MG63 (cell line): ENCODE measurements around the gene CTDP1. TPM values are rescaled to one million over a fixed set of nuclear protein-coding genes. Genes with fewer than 3 reads are reported as not detected.
"Not testable (repeated sequence)": the region's sequence is repeated elsewhere in the genome, so short reads cannot be mapped to it uniquely, and the experiment has no call there.

Source experiments
- DNase-seq: peaks from one replicate; pipeline ENCODE4 v3.0.0-alpha.2; 2020
- H3K27me3 ChIP-seq: fragments of 250-450 bp; sonication (Bioruptor Pico); 2 replicates; pipeline ENCODE4 v1.5.1; 2020; ENCODE audit warnings: mild to moderate bottlenecking, moderate library complexity
- H3K36me3 ChIP-seq: fragments of 250-450 bp; sonication (Bioruptor Pico); 2 replicates; pipeline ENCODE4 v1.5.1; 2020; ENCODE audit warnings: mild to moderate bottlenecking, moderate library complexity
- H3K4me3 ChIP-seq: fragments of 250-450 bp; sonication (Bioruptor Pico); 2 replicates; pipeline ENCODE4 v1.5.1; 2020; ENCODE audit warnings: mild to moderate bottlenecking, moderate library complexity
- H3K9me3 ChIP-seq: fragments of 250-450 bp; sonication (Bioruptor Pico); 2 replicates; pipeline ENCODE4 v1.5.1; 2020; ENCODE audit warnings: mild to moderate bottlenecking, moderate library complexity
- total RNA-seq: library from RNA; depleted of rRNA; stranded (reverse); fragments of >200 nt; shearing (Covaris generic); gene quantifications from 2 replicates; pipeline ENCODE4 v1.2.3, GENCODE V29; 2014; ENCODE audit warnings: low replicate concordance

The CTDP1 gene
- total RNA-seq, 1 experiment from 2014 or later = 28.9 TPM

- H3K4me3 ChIP-seq, DNase-seq, H3K9me3 ChIP-seq, H3K36me3 ChIP-seq, H3K27me3 ChIP-seq: not testable (repeated sequence)
These were observed 73.3 kb downstream of the CTDP1 start for GRCh38 chr18:79752946-79753345.

GRCh38 chr18:79753391-79753851, 73.8 kb downstream of the CTDP1 start:
- Histone ChIP-seq H3K36me3 (no peaks in the 10 kb centered on the region; the same call in none of the 2 replicates), H3K4me3 (no peak overlapping the region), H3K9me3 (no peaks in the 10 kb centered on the region), H3K27me3 (no peaks in the 10 kb centered on the region)
- no peak for DNase-seq

GRCh38 chr18:79754022-79754761, 74.6 kb downstream of the CTDP1 start:
- Histone ChIP-seq H3K36me3 (no peaks in the 10 kb centered on the region; the same call in 1 of the 2 replicates), H3K9me3 (no peaks in the 10 kb centered on the region; the same call in 1 of the 2 replicates), H3K27me3 (no peaks in the 10 kb centered on the region), H3K4me3 (no peak overlapping the region)
- no peak for DNase-seq

DNA sequence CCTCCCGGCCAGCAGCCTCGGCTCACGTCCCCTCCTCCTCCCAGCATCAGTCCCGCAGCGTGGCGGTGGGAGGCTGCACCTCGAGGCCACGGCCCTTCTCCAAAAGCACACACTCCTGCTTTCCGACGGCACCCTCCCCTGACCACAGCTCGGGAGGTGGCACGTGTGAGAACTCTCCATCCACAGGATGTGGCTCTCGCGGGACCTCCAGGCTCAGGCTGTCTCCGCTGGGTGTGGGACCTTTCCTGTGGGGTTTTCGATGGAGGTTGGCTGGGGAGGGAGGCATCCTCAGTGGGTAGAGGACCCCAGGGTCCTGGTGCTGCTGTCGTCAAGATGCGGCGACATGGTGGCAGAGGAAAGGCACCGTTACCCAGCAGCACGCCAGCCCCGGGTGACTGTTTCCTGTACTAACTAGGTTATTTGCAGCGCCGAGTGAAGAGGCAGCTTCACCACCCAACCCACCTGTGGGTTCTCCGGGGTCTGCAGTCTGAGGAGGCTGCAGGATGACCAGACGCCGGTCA, 75.3 kb downstream of the CTDP1 start:
- Histone ChIP-seq H3K36me3 (no peaks in the 10 kb centered on the region; the same call in 1 of the 2 replicates), H3K9me3 (no peaks in the 10 kb centered on the region; the same call in 1 of the 2 replicates), H3K4me3 (no peak overlapping the region), H3K27me3 (no peaks in the 10 kb centered on the region)
- no peak for DNase-seq

GRCh38 chr18:79755496-79756142, 76.0 kb downstream of the CTDP1 start:
- Histone ChIP-seq H3K27me3 (no peaks in the 10 kb centered on the region), H3K9me3 (no peaks in the 10 kb centered on the region; the same call in 1 of the 2 replicates)
- no peak for DNase-seq

GRCh38 chr18:79756143-79756500, 76.5 kb downstream of the CTDP1 start:
- no peaks in the 10 kb centered on the region; the same call in 1 of the 2 replicates for H3K9me3 ChIP-seq
- no peak for DNase-seq

More at GRCh38 chr18:79755496-79756142, 76.0 kb downstream of the CTDP1 start:
- no peaks in the 10 kb centered on the region; the same call in 1 of the 2 replicates for H3K36me3 ChIP-seq
- no peak overlapping the region for H3K4me3 ChIP-seq

GRCh38 chr18:79756826-79757225, 77.2 kb downstream of the CTDP1 start:
- H3K36me3 ChIP-seq = no peaks in the 10 kb centered on the region; the same call in 1 of the 2 replicates
- H3K9me3 ChIP-seq = no peaks in the 10 kb centered on the region; the same call in 1 of the 2 replicates
- no peak for DNase-seq
- no peaks in the 10 kb centered on the region for H3K27me3 ChIP-seq
- H3K4me3 ChIP-seq = no peak overlapping the region

More at GRCh38 chr18:79756143-79756500, 76.5 kb downstream of the CTDP1 start:
- Histone ChIP-seq H3K27me3 (no peaks in the 10 kb centered on the region), H3K36me3 (no peaks in the 10 kb centered on the region; the same call in 1 of the 2 replicates), H3K4me3 (no peak overlapping the region)

DNA sequence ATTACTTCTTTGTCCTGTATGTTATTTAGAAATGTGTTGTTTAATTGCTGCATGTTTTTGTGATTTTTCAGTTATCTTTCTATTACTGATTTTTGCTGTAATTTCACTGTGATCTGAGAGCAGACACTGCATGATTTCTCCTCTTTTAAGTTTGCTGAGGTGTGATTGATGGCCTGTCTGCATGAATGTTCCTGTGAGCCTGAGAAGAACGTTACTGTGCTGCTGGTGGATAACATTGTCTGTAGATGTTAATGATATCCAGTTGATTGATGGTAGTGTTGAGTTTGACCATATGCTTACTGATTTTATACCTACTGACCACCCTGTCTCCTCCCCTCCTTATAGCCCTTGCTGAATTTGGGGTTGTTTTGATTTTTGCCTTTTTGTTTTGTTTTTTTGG, 80.7 kb downstream of the CTDP1 start:
- no peak for DNase-seq
- no peaks in the 10 kb centered on the region for H3K36me3 ChIP-seq
- H3K9me3 ChIP-seq = no peaks in the 10 kb centered on the region; the same call in 1 of the 2 replicates
- no peak overlapping the region for H3K4me3 ChIP-seq
- no peaks in the 10 kb centered on the region for H3K27me3 ChIP-seq

- no peaks in the 10 kb centered on the region for H3K27me3 ChIP-seq
- H3K4me3 ChIP-seq = no peak overlapping the region
- no peak for DNase-seq
- H3K9me3 ChIP-seq = no peaks in the 10 kb centered on the region; the same call in 1 of the 2 replicates
- H3K36me3 ChIP-seq = no peaks in the 10 kb centered on the region
These were observed 81.3 kb downstream of the CTDP1 start for GRCh38 chr18:79760881-79761280.

GRCh38 chr18:79763407-79763806, 83.8 kb downstream of the CTDP1 start:
- no peak for DNase-seq
- no peaks in the 10 kb centered on the region for H3K27me3 ChIP-seq
- H3K36me3 ChIP-seq = no peaks in the 10 kb centered on the region
- H3K9me3 ChIP-seq = peaks cover 5% of the 10 kb centered on the region
- H3K4me3 ChIP-seq = no peak overlapping the region

DNA sequence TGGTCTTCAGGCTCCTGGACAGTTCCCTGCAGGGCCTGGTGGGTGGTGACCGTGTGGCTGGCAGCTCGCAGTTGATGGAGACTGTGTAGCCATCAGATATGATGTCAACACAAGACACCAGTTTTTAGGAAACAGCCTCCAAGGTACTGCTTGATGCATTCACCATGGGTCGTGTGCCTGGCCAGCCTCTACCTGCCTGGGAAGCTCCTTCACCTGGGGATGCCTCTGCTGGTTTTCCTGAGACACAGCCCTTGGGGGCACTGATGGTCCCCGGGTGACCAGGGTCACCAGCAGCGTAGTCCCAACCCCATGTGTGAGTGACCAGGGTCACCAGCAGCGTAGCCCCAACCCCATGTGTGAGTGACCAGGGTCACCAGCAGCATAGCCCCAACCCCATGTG, 84.5 kb downstream of the CTDP1 start:
- Histone ChIP-seq H3K27me3 (no peaks in the 10 kb centered on the region), H3K36me3 (no peaks in the 10 kb centered on the region), H3K9me3 (peaks cover 5% of the 10 kb centered on the region), H3K4me3 (no peak overlapping the region)
- DNase-seq = no peak

GRCh38 chr18:79765491-79766245, 86.1 kb downstream of the CTDP1 start:
- no peak overlapping the region for H3K4me3 ChIP-seq
- H3K36me3 ChIP-seq = no peaks in the 10 kb centered on the region
- H3K27me3 ChIP-seq = no peaks in the 10 kb centered on the region
- peak; percentile 19 for DNase-seq
- peaks cover 5% of the 10 kb centered on the region for H3K9me3 ChIP-seq

DNA sequence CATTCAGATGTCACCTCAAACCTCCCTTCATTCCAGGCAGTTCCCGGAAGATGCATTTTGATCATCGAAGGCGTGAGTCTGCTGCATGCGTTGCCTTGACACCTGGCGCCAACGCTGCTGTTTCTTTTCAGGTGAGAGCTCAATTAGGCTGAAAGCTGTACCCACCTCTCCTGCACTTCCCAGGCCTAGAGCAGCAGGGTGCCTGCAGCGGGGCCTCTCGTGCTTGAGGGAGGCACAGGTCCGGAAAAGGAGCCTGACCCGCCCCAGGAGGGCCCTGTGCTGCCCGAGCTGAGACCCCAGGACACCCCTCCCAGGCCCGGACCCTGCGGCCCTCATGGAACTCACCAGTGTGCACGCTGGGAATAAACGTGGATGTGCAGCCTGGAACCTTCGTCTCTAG, 86.7 kb downstream of the CTDP1 start:
- Histone ChIP-seq H3K36me3 (no peaks in the 10 kb centered on the region), H3K9me3 (peaks cover 5% of the 10 kb centered on the region), H3K4me3 (no peak overlapping the region), H3K27me3 (no peaks in the 10 kb centered on the region)
- no peak for DNase-seq

DNA sequence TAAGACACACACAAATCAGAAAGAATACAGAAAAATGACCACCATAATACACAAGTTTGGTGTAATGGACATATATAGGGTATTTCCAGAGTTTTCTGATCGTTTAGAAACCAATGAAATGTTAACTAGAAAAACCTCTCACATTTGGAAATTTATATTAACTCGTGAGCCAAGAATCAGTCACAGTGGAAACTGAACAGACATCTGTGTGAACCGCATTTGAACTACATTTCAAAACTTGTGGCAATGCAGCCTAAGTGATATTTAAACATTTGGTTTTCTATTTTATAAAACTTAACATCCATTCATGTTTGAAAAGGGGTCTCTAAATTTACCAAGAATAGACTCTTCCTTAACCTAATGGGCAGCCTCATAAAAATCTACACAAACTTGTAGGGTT, 89.1 kb downstream of the CTDP1 start:
- no peaks in the 10 kb centered on the region; the same call in 1 of the 2 replicates for H3K27me3 ChIP-seq
- H3K4me3 ChIP-seq = no peak overlapping the region
- no peak for DNase-seq
- no peaks in the 10 kb centered on the region for H3K36me3 ChIP-seq
- H3K9me3 ChIP-seq = peaks cover 5% of the 10 kb centered on the region

DNA sequence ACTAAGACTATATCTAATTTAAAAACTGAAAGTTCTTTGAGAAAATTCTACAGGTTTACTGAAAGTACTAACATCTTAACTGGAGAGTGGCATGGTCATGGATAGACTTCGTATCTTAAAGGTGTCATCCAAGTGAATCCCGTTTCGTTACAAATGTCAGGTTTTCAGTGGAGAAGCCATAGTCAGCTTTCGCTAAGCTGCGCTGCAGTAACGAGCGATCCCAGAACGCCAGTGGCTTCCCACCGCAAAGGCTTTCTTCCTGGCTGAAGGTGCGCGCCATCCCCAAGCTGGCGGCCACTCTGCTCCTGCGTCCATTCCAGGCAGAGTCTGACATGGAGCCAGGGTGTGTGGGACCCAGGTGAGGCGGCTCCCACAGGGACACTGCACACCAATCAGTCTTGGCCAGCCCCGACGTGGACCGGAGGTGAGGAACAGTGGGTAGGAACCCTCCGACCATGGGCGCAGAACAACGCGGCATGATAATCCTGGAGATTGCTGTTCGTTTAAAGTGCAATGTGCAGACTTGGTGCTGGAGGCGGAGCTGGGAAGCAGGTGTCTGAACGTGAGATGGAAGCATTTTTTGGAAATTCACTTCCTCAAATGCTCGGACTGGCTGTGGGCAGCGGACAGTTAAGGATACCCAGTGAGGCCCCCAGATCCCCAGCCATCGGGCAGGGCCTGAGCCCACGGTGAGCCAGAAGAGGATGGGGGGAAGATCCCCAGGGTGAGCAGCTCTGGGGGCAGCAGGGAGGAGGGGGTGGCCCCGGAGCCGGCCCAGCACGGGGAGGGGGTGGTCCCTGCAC, 90.3 kb downstream of the CTDP1 start:
- DNase-seq = no peak

GRCh38 chr18:79770501-79770815, 90.9 kb downstream of the CTDP1 start:
- peaks cover 5% of the 10 kb centered on the region for H3K9me3 ChIP-seq
- H3K4me3 ChIP-seq = no peak overlapping the region
- no peaks in the 10 kb centered on the region; the same call in 1 of the 2 replicates for H3K27me3 ChIP-seq
- no peaks in the 10 kb centered on the region for H3K36me3 ChIP-seq
- no peak for DNase-seq

More for the DNA sequence above, 90.3 kb downstream of the CTDP1 start:
- Histone ChIP-seq H3K4me3 (no peak overlapping the region), H3K36me3 (no peaks in the 10 kb centered on the region), H3K9me3 (peaks cover 5% of the 10 kb centered on the region), H3K27me3 (no peaks in the 10 kb centered on the region; the same call in 1 of the 2 replicates)
